GM20000 (cell line): ENCODE results near the gene DPYSL5.

Source experiments
- DNase-seq: peaks from one replicate; pipeline ENCODE4 v3.0.0; 2012; ENCODE audit warnings: low spot score
- CTCF ChIP-seq: IDR thresholded peaks from 2 replicates; pipeline ENCODE4 v1.5.1; 2012; ENCODE audit warnings: mild to moderate bottlenecking, control low read depth; ENCODE audit errors: extremely low read depth, missing control alignments

DPYSL5 gene

GRCh38 chr2:26924731-26925099 is 76.8 kb downstream of the DPYSL5 start:
- TF ChIP-seq CTCF: no peak
- no peak for DNase-seq

GRCh38 chr2:26925100-26925791 is 77.3 kb downstream of the DPYSL5 start:
- no peak for DNase-seq

GRCh38 chr2:26927221-26927620 is 79.3 kb downstream of the DPYSL5 start:
- DNase-seq: no peak
- TF ChIP-seq CTCF: no peak

More at GRCh38 chr2:26925100-26925791, 77.3 kb downstream of the DPYSL5 start:
- TF ChIP-seq CTCF: no peak

- no peak for TF ChIP-seq CTCF
- DNase-seq: no peak
Measured at GRCh38 chr2:26932974-26933373, 85.0 kb downstream of the DPYSL5 start.

- no peak for DNase-seq
- no peak for TF ChIP-seq CTCF
Measured at GRCh38 chr2:26933431-26934334, 85.8 kb downstream of the DPYSL5 start.

GRCh38 chr2:26934335-26934724 is 86.4 kb downstream of the DPYSL5 start:
- TF ChIP-seq CTCF: no peak
- no peak for DNase-seq

- no peak for TF ChIP-seq CTCF
- DNase-seq: no peak
Measured at GRCh38 chr2:26934985-26935384, 87.1 kb downstream of the DPYSL5 start.
